Activated naive CD4-positive, alpha-beta T cell treated with anti-CD3 and anti-CD28 coated beads, Interleukin-2, amount 10 ng/mL, durations not matched to agents 7 days and 5 days (primary cell): ENCODE results near the gene IRX5.

Experiments
- CTCF ChIA-PET: fragments of 350-600 bp; sonication (Branson Sonifier 250); formaldehyde crosslinking; loops from one replicate; lab custom pipeline; 2021; ENCODE audit warnings: antibody characterized with exemption; lab: Charles Lee
- DNase-seq: peaks from one replicate; pipeline ENCODE4 v3.0.0-alpha.2; 2020
- H3K27ac Mint-ChIP-seq: one replicate; pipeline ENCODE4 v1.8.0; 2021; ENCODE audit warnings: mild to moderate bottlenecking, moderate library complexity, mixed read lengths
- H3K27me3 Mint-ChIP-seq: one replicate; pipeline ENCODE4 v1.8.0; 2021; ENCODE audit warnings: mild to moderate bottlenecking, mixed read lengths
- H3K36me3 Mint-ChIP-seq: one replicate; pipeline ENCODE4 v1.8.0; 2021; ENCODE audit warnings: mixed read lengths
- H3K4me1 Mint-ChIP-seq: one replicate; pipeline ENCODE4 v1.8.0; 2021; ENCODE audit warnings: mixed read lengths
- H3K4me3 Mint-ChIP-seq: one replicate; pipeline ENCODE4 v1.8.0; 2021; ENCODE audit warnings: mild to moderate bottlenecking, moderate library complexity, mixed read lengths
- H3K9me3 Mint-ChIP-seq: one replicate; pipeline ENCODE4 v1.8.0; 2021; ENCODE audit warnings: mixed read lengths

IRX5 gene

GRCh38 chr16:54935266-54935968, 4.8 kb downstream of the IRX5 start:
- Mint-ChIP-seq H3K27ac (peak overlapping the region; percentile 33), H3K4me1 (peaks cover 25% of the 10 kb centered on the region), H3K9me3 (peaks cover 6% of the 10 kb centered on the region), H3K36me3 (peaks cover 9% of the 10 kb centered on the region), H3K27me3 (peaks cover 100% of the 10 kb centered on the region), H3K4me3 (no peak overlapping the region)
- DNase-seq, result no peak
- CTCF ChIA-PET, result interaction anchor here (1.2 kb wide), 1 partner anchor 648 kb away, joined by 3 read pairs; no protein-coding TSS in a partner anchor

GRCh38 chr16:54936201-54936978, 5.7 kb downstream of the IRX5 start:
- Mint-ChIP-seq H3K36me3 (peaks cover 8% of the 10 kb centered on the region), H3K4me3 (peak overlapping the region; percentile 13), H3K27ac (peak overlapping the region; percentile 58), H3K9me3 (peaks cover 6% of the 10 kb centered on the region), H3K4me1 (peaks cover 25% of the 10 kb centered on the region), H3K27me3 (peaks cover 100% of the 10 kb centered on the region)
- DNase-seq, result no peak
- CTCF ChIA-PET, result interaction anchor here (1.2 kb wide), 1 partner anchor 649 kb away, joined by 3 read pairs; no protein-coding TSS in a partner anchor

GRCh38 chr16:54936979-54937670, 6.5 kb downstream of the IRX5 start:
- H3K36me3 Mint-ChIP-seq, result peaks cover 8% of the 10 kb centered on the region
- peaks cover 20% of the 10 kb centered on the region for H3K4me1 Mint-ChIP-seq
- H3K27ac Mint-ChIP-seq, result peak overlapping the region; percentile 75
- no peak for DNase-seq
- peak overlapping the region; percentile 13 for H3K4me3 Mint-ChIP-seq
- peaks cover 4% of the 10 kb centered on the region for H3K9me3 Mint-ChIP-seq
- CTCF ChIA-PET, result interaction anchor here (1.2 kb wide), 1 partner anchor 650 kb away, joined by 3 read pairs; no protein-coding TSS in a partner anchor
- peaks cover 100% of the 10 kb centered on the region for H3K27me3 Mint-ChIP-seq

- H3K4me3 Mint-ChIP-seq, result no peak overlapping the region
- peaks cover 100% of the 10 kb centered on the region for H3K27me3 Mint-ChIP-seq
- peak overlapping the region; percentile 75 for H3K27ac Mint-ChIP-seq
- H3K4me1 Mint-ChIP-seq, result peaks cover 16% of the 10 kb centered on the region
- H3K36me3 Mint-ChIP-seq, result peaks cover 4% of the 10 kb centered on the region
- DNase-seq, result no peak
- CTCF ChIA-PET, result no interaction called here
- H3K9me3 Mint-ChIP-seq, result peaks cover 3% of the 10 kb centered on the region
Measured at GRCh38 chr16:54937671-54938211, 7.1 kb downstream of the IRX5 start.

GRCh38 chr16:54938212-54939028, 7.8 kb downstream of the IRX5 start:
- Mint-ChIP-seq H3K9me3 (peaks cover 3% of the 10 kb centered on the region), H3K36me3 (peaks cover 4% of the 10 kb centered on the region), H3K4me3 (no peak overlapping the region), H3K27me3 (peaks cover 98% of the 10 kb centered on the region), H3K4me1 (peaks cover 16% of the 10 kb centered on the region), H3K27ac (peak overlapping the region; percentile 42)
- no peak for DNase-seq
- CTCF ChIA-PET, result no interaction called here

- H3K4me3 Mint-ChIP-seq, result no peak overlapping the region
- H3K9me3 Mint-ChIP-seq, result no peaks in the 10 kb centered on the region
- CTCF ChIA-PET, result no interaction called here
- H3K27ac Mint-ChIP-seq, result peak overlapping the region; percentile 28
- no peak for DNase-seq
- H3K4me1 Mint-ChIP-seq, result peaks cover 16% of the 10 kb centered on the region
- no peaks in the 10 kb centered on the region for H3K36me3 Mint-ChIP-seq
- H3K27me3 Mint-ChIP-seq, result peaks cover 92% of the 10 kb centered on the region
Measured at GRCh38 chr16:54939029-54939346, 8.3 kb downstream of the IRX5 start.

GRCh38 chr16:54939510-54940278, 9.0 kb downstream of the IRX5 start:
- H3K4me3 Mint-ChIP-seq, result no peak overlapping the region
- no peaks in the 10 kb centered on the region for H3K36me3 Mint-ChIP-seq
- H3K4me1 Mint-ChIP-seq, result peaks cover 16% of the 10 kb centered on the region
- CTCF ChIA-PET, result interaction anchor here (1.2 kb wide), 1 partner anchor 658 kb away, joined by 3 read pairs; no protein-coding TSS in a partner anchor
- H3K27ac Mint-ChIP-seq, result no peak overlapping the region
- H3K9me3 Mint-ChIP-seq, result no peaks in the 10 kb centered on the region
- DNase-seq, result no peak
- H3K27me3 Mint-ChIP-seq, result peaks cover 88% of the 10 kb centered on the region

- H3K4me3 Mint-ChIP-seq, result no peak overlapping the region
- H3K27me3 Mint-ChIP-seq, result peaks cover 88% of the 10 kb centered on the region
- DNase-seq, result no peak
- no peaks in the 10 kb centered on the region for H3K9me3 Mint-ChIP-seq
- H3K36me3 Mint-ChIP-seq, result no peaks in the 10 kb centered on the region
- CTCF ChIA-PET, result interaction anchor here (1.2 kb wide), 1 partner anchor 659 kb away, joined by 3 read pairs; no protein-coding TSS in a partner anchor
- H3K27ac Mint-ChIP-seq, result no peak overlapping the region
- peaks cover 16% of the 10 kb centered on the region for H3K4me1 Mint-ChIP-seq
Measured at GRCh38 chr16:54940279-54940604, 9.6 kb downstream of the IRX5 start.

GRCh38 chr16:54942353-54942943, 11.8 kb downstream of the IRX5 start:
- Mint-ChIP-seq H3K4me3 (no peak overlapping the region), H3K27me3 (peaks cover 67% of the 10 kb centered on the region), H3K4me1 (peaks cover 8% of the 10 kb centered on the region), H3K9me3 (no peaks in the 10 kb centered on the region), H3K36me3 (no peaks in the 10 kb centered on the region), H3K27ac (no peak overlapping the region)
- CTCF ChIA-PET, result interaction anchor here (0.7 kb wide), 1 partner anchor 561 kb away, joined by 4 read pairs; no protein-coding TSS in a partner anchor
- no peak for DNase-seq

- peaks cover under 1% of the 10 kb centered on the region for H3K4me1 Mint-ChIP-seq
- H3K27me3 Mint-ChIP-seq, result peaks cover 57% of the 10 kb centered on the region
- no peak overlapping the region for H3K27ac Mint-ChIP-seq
- no peak for DNase-seq
- no peaks in the 10 kb centered on the region for H3K36me3 Mint-ChIP-seq
- CTCF ChIA-PET, result no interaction called here
- no peak overlapping the region for H3K4me3 Mint-ChIP-seq
- no peaks in the 10 kb centered on the region for H3K9me3 Mint-ChIP-seq
Measured at GRCh38 chr16:54944002-54944401, 13.3 kb downstream of the IRX5 start.

- Mint-ChIP-seq H3K27me3 (peaks cover 46% of the 10 kb centered on the region), H3K4me1 (no peaks in the 10 kb centered on the region), H3K9me3 (no peaks in the 10 kb centered on the region), H3K27ac (no peak overlapping the region), H3K36me3 (no peaks in the 10 kb centered on the region), H3K4me3 (no peak overlapping the region)
- DNase-seq, result no peak
- CTCF ChIA-PET, result no interaction called here
Measured at GRCh38 chr16:54945063-54945462, 14.4 kb downstream of the IRX5 start.

GRCh38 chr16:54946909-54947308, 16.2 kb downstream of the IRX5 start:
- peaks cover 32% of the 10 kb centered on the region for H3K27me3 Mint-ChIP-seq
- H3K27ac Mint-ChIP-seq, result no peak overlapping the region
- H3K4me1 Mint-ChIP-seq, result no peaks in the 10 kb centered on the region
- no peak for DNase-seq
- CTCF ChIA-PET, result no interaction called here
- H3K4me3 Mint-ChIP-seq, result no peak overlapping the region
- H3K36me3 Mint-ChIP-seq, result no peaks in the 10 kb centered on the region
- H3K9me3 Mint-ChIP-seq, result no peaks in the 10 kb centered on the region

- DNase-seq, result no peak
- no peak overlapping the region for H3K4me3 Mint-ChIP-seq
- H3K27me3 Mint-ChIP-seq, result peaks cover 28% of the 10 kb centered on the region
- CTCF ChIA-PET, result no interaction called here
- H3K27ac Mint-ChIP-seq, result no peak overlapping the region
- H3K9me3 Mint-ChIP-seq, result no peaks in the 10 kb centered on the region
- no peaks in the 10 kb centered on the region for H3K36me3 Mint-ChIP-seq
- no peaks in the 10 kb centered on the region for H3K4me1 Mint-ChIP-seq
Measured at GRCh38 chr16:54947616-54948015, 17.0 kb downstream of the IRX5 start.
